Stomach (tissue), 4 donors: ENCODE data around the gene FAM24B.

ENCODE experiments used
- CTCF ChIP-seq, 7 experiments: fragments of 450-650 bp in 4 of 7; fragments of 200-600 bp in 3 of 7; sonication (generic) in 3 of 7; IDR thresholded peaks; one replicate each; pipeline ENCODE4 v1.5.1; 2016 to 2019; ENCODE audit warnings: antibody characterized with exemption in 7 of 7, control low read depth in 2 of 7, mild to moderate bottlenecking in 1 of 7
- EP300 ChIP-seq: sonication (generic); formaldehyde crosslinking; IDR thresholded peaks from one replicate; pipeline ENCODE4 v1.6.1; 2017; ENCODE audit warnings: antibody characterized with exemption
- POLR2AphosphoS5 ChIP-seq, 3 donors: sonication (generic); formaldehyde crosslinking; IDR thresholded peaks; one replicate each; pipeline ENCODE4 v1.6.1; 2016; ENCODE audit warnings: antibody characterized with exemption in 3 of 3

GRCh38 chr10:122845783-122846332 lies 33.5 kb downstream of the FAM24B start, which contains the start of gene CUZD1:
- TF ChIP-seq CTCF (IDR thresholded peaks at IDR 0.05), result no peak
- TF ChIP-seq POLR2AphosphoS5 (IDR thresholded peaks at IDR 0.05), result no peak
- TF ChIP-seq EP300, result no peak
